CD4-positive, alpha-beta T cell treated with Interleukin-4 for 1 hour (primary cell): Measurements from ENCODE around the gene SMARCA2.

Source experiments
- DNase-seq, 2 donors: peaks; one replicate each; pipeline ENCODE4 v3.0.0-alpha.2; 2020 to 2022

The SMARCA2 gene

DNA sequence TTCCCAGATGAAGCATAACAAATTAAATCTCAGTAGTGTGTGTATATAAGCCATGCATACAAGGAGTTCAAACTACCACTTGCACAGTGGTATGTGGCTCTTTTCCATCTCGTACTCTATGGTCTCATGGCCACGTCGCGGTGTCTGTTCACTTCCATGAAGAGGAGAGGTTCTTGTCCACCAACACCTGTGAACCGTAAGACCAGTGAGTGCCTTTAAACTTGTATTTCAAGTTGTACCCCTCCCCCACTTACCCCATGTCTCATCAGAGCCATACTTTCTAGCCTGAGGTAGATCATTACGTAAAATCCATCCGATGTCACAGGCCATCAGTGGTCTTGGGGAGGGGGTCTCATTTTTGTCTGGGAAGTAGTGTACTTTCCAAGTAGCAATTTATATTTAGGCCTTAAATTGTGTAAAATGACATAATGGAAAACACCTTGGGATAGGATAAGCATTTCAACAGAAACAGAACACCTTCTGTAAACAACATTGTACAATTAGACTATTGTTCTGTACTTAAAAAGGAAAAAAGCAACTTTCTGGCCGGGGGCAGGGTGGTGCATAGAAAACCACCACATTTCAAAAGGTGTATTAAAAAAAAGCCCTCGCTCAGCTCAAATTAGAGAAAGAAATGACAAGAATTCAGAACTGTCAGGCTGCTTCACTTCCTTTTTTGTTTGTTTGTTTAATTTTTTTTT lies 163.0 kb downstream of the SMARCA2 start:
- no peak for DNase-seq

DNA sequence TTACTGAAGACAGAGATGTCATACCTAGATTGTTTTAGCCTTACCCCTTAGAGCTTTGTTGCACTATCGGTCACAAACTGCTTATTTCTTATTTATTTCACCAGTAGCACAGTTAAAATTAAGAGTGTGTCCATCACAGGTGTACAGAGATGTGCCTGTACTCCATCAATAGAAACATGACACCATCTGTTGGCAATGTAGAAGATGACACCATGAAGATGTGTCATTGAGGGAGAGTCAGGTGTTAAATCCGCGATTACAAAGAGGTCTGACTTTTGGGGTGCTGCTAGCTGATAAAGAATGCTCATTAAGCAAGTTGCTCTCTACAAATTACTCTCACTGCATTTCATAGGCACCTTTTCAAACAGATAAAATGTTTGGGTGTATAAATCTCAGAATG lies 164.4 kb downstream of the SMARCA2 start:
- peak in 1 of 2 donors; percentile 14 for DNase-seq

- DNase-seq: no peak
These were observed 165.0 kb downstream of the SMARCA2 start for GRCh38 chr9:2180154-2180553.

GRCh38 chr9:2180704-2181103 lies 165.6 kb downstream of the SMARCA2 start:
- DNase-seq: no peak

DNA sequence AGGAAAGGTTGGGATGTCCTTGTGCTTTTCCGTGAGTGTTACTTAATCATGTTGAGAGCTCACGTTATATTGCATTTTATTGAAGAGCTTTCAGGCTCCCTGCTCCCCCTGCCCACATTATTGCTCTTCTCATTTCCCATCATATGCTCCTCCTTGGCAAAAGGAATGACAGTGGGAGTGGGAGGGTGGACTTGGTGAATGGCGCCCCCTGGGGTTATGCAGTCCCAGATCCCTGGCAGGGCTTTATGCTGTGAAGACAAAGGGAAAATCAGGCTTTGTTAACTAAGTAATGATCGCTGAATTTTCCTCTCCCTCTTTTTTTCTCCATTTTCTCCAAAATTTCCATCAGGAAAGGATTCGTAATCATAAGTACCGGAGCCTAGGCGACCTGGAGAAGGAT lies 166.6 kb downstream of the SMARCA2 start:
- DNase-seq: no peak

GRCh38 chr9:2190939-2191608 lies 175.9 kb downstream of the SMARCA2 start:
- no peak for DNase-seq

DNA sequence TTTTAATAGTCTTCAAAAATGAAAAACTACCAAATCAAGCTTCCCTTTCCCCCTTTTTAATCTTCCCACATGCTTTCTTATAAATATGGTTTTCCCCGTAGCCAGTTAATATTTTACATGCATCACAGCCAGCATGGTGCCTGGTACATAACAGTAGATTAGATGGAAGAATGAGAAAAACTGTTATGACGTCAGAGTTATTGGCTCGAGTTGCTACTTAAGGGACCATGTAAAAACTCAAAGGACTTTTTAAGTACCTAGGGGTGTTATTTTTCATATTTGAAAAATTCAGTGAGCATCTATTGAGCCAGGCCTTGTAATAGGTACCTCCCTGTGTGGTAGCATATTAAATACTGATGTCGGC lies 176.4 kb downstream of the SMARCA2 start:
- DNase-seq: no peak

DNA sequence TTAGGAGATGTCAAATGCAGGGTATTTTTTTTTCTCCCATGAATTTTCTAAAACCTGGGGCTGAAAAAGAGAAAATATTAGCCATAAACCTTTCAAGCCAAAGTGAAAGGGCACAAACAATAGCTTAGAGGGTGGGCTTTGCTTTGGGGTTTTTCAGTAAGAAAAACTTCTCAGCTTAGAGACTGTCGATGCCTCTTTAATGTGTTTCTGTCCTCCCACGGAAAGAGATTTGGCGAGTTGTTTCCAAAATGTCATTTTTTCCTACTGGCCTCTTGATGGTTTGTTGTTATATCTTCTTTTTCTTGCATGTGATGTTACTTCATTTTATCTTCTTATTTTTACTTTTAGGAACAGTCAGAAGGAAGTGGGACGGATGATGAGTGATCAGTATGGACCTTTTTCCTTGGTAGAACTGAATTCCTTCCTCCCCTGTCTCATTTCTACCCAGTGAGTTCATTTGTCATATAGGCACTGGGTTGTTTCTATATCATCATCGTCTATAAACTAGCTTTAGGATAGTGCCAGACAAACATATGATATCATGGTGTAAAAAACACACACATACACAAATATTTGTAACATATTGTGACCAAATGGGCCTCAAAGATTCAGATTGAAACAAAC lies 177.3 kb downstream of the SMARCA2 start:
- no peak for DNase-seq

- no peak for DNase-seq
These were observed 178.4 kb downstream of the SMARCA2 start for GRCh38 chr9:2193552-2193951.

DNA sequence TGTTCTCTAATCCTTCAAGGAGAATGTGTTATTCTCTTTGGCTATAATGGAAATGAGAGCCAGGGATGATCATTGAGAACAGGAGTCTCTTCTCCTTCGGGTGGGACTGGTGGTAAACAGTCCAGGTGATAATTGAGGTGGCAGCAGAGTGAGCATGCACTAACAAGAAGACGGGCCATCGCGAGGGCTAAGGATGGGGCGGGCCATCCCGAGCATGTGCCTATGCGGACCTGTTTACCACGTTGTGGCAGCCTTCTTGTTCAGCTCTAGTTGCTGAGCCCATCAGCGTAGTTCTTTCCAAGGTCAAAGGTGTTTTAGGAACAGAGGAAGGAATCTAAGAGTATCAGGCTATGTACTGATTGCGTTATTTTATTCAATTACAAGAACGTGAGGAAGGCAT lies 180.1 kb downstream of the SMARCA2 start:
- no peak for DNase-seq

DNA sequence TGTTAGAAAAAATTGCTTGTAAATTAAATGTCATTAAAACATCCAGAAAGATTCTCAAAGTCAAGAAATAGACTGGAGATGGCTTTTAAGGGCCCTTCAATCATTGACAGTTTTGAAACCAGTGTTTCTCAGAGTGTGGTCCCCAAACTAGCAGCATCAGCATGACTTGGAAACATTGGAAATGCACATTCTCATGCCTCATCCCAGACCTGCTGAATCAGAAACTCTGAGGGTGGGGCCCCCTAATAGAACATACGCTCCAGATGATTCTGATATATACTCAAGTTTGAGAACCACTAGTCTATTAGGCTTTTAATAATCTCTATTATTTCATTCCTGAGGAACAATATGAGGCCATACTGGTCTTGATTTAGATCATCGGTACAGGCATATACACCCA lies 181.6 kb downstream of the SMARCA2 start:
- DNase-seq: no peak

DNA sequence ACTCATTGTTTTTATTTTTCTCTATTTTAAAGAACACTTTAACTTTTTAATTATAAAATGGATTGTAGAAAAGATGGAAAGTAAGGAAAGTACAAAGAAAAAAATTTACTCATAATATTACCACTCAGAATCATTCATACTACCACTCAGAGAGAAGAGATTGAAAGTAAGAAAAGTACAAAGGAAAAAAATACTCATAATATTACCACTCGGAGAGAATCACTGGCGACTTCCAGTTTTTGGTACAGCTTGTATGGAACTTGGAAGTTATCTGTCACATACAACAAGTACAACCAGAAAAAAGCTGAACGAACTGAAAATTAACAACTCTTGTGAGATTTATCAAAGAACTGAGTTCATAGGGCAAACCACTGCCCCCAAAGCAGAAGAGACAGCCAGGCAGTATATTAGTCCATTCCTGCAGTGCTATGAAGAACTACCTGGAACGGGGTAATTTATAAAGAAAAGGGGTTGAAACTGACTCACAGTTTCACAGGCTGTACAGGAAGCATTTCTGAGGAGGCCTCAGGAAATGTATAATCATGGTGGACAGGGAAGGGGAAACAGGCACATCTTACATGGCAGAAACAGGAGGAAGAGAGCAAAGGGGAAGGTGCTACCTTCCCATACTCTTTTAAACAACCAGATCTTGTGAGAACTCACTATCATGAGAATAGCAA lies 183.9 kb downstream of the SMARCA2 start:
- no peak for DNase-seq

DNA sequence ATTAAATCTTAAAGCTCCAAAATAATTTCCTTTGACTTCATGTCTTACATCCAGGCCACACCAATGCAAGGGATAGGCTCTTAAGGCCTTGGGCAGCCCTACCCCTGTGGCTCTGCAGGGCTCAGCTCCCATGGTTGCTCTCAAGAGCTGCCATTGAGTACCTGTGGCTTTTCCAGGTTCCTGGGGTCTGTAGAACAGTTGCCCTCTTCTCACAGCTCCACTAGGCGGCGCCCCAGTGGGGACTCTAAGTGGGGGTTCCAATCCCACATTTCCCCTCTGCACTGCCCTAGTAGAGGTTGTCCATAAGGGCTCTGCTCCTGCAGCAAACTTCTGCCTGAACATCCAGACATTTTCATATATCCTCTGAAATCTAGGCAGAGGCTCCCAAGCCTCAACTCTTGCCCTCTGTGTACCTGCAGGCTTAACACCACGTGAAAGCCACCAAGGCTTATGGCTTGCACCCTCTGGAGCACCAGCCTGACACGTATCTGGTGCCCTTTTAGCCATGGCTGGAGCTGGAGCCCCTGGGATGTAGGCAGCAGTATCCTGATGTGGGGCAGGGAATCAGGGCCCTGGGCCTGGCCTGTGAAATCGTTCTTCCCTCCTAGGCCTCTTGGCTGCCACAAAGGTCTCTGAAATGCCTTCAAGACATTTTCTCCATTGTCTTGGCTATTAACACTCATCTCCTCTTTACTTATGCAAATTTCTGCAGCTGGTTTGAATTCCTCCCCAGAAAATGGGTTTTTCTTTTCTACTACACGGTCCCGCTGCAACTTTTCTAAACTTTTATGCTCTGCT lies 185.1 kb downstream of the SMARCA2 start:
- no peak for DNase-seq

DNA sequence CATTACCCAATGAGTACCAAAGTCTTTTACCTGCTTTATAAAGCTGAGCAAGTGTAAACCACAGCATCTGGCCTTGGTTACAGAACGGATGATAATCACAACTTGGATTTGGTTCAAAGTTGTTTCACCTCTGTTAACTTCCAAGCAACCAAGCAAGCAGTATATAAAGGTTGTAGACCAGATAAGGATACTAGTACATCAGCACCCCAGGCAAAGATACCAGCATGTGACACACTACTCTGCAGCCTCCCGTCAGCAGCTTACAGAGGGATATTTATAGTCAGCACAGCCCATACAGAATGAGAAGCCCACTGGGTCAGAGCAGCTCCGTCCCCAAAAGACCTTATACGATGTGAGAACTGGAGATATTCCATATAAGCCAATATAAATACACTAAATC lies 193.3 kb downstream of the SMARCA2 start:
- DNase-seq: no peak

GRCh38 chr9:2208991-2209390 lies 193.8 kb downstream of the SMARCA2 start:
- no peak for DNase-seq

- no peak for DNase-seq
These were observed 194.3 kb downstream of the SMARCA2 start for GRCh38 chr9:2209400-2209799.

GRCh38 chr9:2210201-2210600 lies 195.1 kb downstream of the SMARCA2 start:
- DNase-seq: no peak

GRCh38 chr9:2213830-2214468 lies 198.8 kb downstream of the SMARCA2 start:
- DNase-seq: no peak

DNA sequence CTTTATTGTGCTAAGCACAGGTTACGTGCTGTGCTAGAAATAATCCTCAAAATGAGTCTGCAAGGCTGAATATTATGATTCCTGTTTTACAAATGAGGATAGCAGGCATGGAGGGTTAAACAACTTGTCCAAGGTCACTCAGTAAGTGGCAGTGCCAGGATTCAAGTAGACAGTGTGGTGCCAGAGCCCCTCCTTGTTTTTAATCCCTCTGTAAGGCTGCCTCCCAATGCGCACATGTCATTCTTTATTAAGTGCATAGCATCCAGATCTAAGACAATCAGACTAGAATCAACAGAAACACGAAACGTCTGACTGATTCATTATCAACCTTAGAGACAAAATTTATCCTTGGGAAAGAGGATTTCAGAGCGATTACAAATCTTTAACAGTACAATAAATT lies 199.6 kb downstream of the SMARCA2 start:
- DNase-seq: no peak

GRCh38 chr9:2215921-2216441 lies 200.8 kb downstream of the SMARCA2 start:
- DNase-seq: no peak

DNA sequence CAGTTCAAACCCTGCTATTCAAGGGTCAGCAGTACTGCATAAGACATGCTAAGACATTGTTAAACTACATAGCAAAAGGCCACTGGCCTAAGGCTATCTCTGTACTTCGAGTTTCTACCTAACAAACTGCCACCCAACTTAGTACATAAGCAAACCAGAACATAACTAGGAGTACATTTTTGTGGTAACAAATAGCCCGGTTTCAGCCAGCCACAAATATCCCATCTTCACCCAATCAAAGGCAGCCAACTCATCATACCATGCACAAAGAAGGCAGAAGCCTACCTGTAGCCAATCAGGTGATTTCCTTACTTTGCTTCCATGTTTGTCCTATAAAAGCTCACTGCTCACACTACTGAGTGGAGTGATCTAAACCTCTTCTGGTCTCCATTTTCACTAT lies 201.4 kb downstream of the SMARCA2 start:
- DNase-seq: no peak

DNA sequence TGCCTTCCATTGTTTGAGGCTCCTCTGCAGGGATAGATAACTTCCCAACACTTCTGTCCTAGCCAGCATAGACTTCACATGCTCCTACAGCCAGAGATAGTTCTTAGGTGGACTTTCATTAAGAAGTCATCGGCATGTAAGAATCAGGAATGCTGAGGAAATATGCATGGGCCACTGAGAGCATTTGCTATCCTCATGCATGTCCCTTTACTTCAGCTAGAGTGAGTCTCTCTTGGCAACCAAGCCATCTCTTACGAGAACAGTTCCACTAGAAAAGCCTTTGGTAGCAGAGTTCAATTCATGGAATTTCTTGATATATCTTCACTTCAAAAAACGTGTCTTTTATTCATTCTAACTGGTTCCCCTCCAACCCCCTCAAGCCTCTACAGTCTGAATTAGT lies 202.4 kb downstream of the SMARCA2 start:
- DNase-seq: no peak
